Endothelial cell of umbilical vein (primary cell): ENCODE data around the gene LHPP.

Experiments
- CTCF ChIP-seq, 2 donors: IDR thresholded peaks; 1 replicate in 1 of 2; 2 replicates in 1 of 2; pipeline ENCODE4 v1.5.1; 2011; ENCODE audit warnings: low read length in 2 of 2, mild to moderate bottlenecking in 2 of 2, moderate library complexity in 2 of 2, control low read depth in 1 of 2, inconsistent platforms in 1 of 2, low read depth in 1 of 2; ENCODE audit not compliant: insufficient read depth in 1 of 2; ENCODE audit errors: extremely low read depth in 1 of 2
- EZH2 ChIP-seq: IDR thresholded peaks from 2 replicates; pipeline ENCODE4 v1.6.1; 2012; ENCODE audit warnings: borderline replicate concordance, low read depth, mild to moderate bottlenecking, moderate library complexity, low read length, inconsistent platforms; ENCODE audit not compliant: severe bottlenecking
- GATA2 ChIP-seq: IDR thresholded peaks from 2 replicates; pipeline ENCODE4 v1.7.0; 2011; ENCODE audit warnings: low read depth, mild to moderate bottlenecking, moderate library complexity, mixed read lengths, low read length; ENCODE audit not compliant: insufficient read length, insufficient read depth
- MYC ChIP-seq: IDR thresholded peaks from one replicate; pipeline ENCODE4 v1.6.1; 2011; ENCODE audit warnings: mild to moderate bottlenecking, low read depth, low read length
- POLR2A ChIP-seq: IDR thresholded peaks from 2 replicates; pipeline ENCODE4 v1.6.1; 2012; ENCODE audit warnings: low read depth, mild to moderate bottlenecking, control low read depth, low read length
- POLR2AphosphoS5 ChIP-seq: IDR thresholded peaks from 2 replicates; pipeline ENCODE4 v1.6.1; 2012; ENCODE audit warnings: low read depth, mild to moderate bottlenecking, control low read depth, low read length, moderate library complexity; ENCODE audit not compliant: insufficient read depth
- TF ChIP-seq, protein P1 (sequence below): IDR thresholded peaks from 2 replicates; pipeline ENCODE4 v1.6.1; 2011; ENCODE audit not compliant: insufficient read depth, insufficient read length

DNA sequence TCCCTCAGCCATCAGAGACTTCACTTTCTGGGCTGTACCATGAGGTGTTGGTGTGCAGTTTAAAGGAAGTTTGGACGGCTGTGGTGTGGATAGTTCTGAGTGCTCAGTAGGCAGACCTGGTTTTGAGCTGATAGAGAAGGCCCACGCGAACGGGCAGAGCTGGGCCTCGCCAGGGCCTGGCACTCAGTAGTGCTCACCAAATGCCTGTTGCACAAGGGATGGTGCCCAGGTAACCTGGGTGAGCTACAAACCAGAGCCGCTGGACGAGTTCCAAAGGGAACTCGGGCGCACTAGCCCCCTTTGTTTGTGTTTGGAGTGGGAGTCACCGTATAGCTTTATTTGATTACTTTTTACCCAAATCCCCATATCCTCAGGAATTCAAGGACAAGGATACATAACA lies 95.5 kb downstream of the LHPP start:
- TF ChIP-seq CTCF (IDR thresholded peaks at IDR 0.05; ENCODE audit: extremely low read depth in 1 of 2, insufficient read depth in 1 of 2, low read depth in 1 of 2, low read length in 2 of 2) (no peak), POLR2A (no peak), POLR2AphosphoS5 (no peak), EZH2 (no peak), GATA2 (no peak), MYC (no peak)
- TF ChIP-seq, protein P1, sequence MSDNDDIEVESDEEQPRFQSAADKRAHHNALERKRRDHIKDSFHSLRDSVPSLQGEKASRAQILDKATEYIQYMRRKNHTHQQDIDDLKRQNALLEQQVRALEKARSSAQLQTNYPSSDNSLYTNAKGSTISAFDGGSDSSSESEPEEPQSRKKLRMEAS = no peak
